Liver (tissue), 9 donors: ENCODE data around the gene SHC1. TPM values are rescaled to one million over a fixed set of nuclear protein-coding genes. Genes with fewer than 3 reads are reported as not detected.

Source experiments
- DNase-seq: peaks from one replicate; pipeline ENCODE4 v3.0.0-alpha.2; 2017; ENCODE audit warnings: low spot score
- H3K27ac ChIP-seq, 2 donors: one replicate each; pipeline ENCODE4 v1.7.0; 2013; ENCODE audit warnings: inconsistent platforms in 2 of 2, low read length in 2 of 2, control low read depth in 1 of 2, low read depth in 1 of 2, mild to moderate bottlenecking in 1 of 2
- H3K27me3 ChIP-seq, 4 donors: one replicate each; pipeline versions ENCODE4 v1.6.1 to v1.7.0; 2013; ENCODE audit warnings: low read length in 3 of 4, inconsistent platforms in 1 of 4, mild to moderate bottlenecking in 1 of 4, moderate library complexity in 1 of 4; ENCODE audit not compliant: control insufficient read depth in 4 of 4, insufficient read depth in 4 of 4
- H3K36me3 ChIP-seq, 4 donors: one replicate each; pipeline versions ENCODE4 v1.6.1 to v1.7.0; 2013; ENCODE audit warnings: low read length in 3 of 4, mild to moderate bottlenecking in 3 of 4, low read depth in 1 of 4, moderate library complexity in 1 of 4; ENCODE audit not compliant: control insufficient read depth in 4 of 4, insufficient read depth in 3 of 4
- H3K4me1 ChIP-seq, 4 donors: one replicate each; pipeline versions ENCODE4 v1.6.1 to v1.7.0; 2013; ENCODE audit warnings: low read length in 3 of 4, mild to moderate bottlenecking in 3 of 4, moderate library complexity in 1 of 4; ENCODE audit not compliant: control insufficient read depth in 4 of 4, insufficient read depth in 4 of 4
- H3K4me3 ChIP-seq, 3 donors: one replicate each; pipeline versions ENCODE4 v1.6.1 to v1.7.0; 2013; ENCODE audit warnings: low read length in 3 of 3, control low read depth in 1 of 3, low read depth in 1 of 3, mild to moderate bottlenecking in 1 of 3
- H3K9ac ChIP-seq, 2 donors: one replicate each; pipeline ENCODE4 v1.7.0; 2013; ENCODE audit warnings: low read length in 2 of 2, mild to moderate bottlenecking in 2 of 2, moderate library complexity in 2 of 2, control low read depth in 1 of 2, low read depth in 1 of 2
- H3K9me3 ChIP-seq, 4 donors: one replicate each; pipeline versions ENCODE4 v1.6.1 to v1.7.0; 2013; ENCODE audit warnings: low read length in 3 of 4; ENCODE audit not compliant: control insufficient read depth in 4 of 4
- EGR1 ChIP-seq, 2 donors: IDR thresholded peaks; 2 replicates each; pipeline ENCODE4 v1.6.1; 2016 to 2018; ENCODE audit warnings: antibody characterized with exemption in 2 of 2, low read depth in 2 of 2
- FOXA1 ChIP-seq: IDR thresholded peaks from 2 replicates; pipeline ENCODE4 v1.6.1; 2016; ENCODE audit warnings: antibody characterized with exemption
- FOXA2 ChIP-seq: IDR thresholded peaks from 2 replicates; pipeline ENCODE4 v1.6.1; 2016; ENCODE audit warnings: antibody characterized with exemption
- GABPA ChIP-seq, 2 donors: IDR thresholded peaks in 1 of 2; conservative IDR thresholded peaks in 1 of 2; 2 replicates each; pipeline ENCODE4 v1.6.1; 2016; ENCODE audit warnings: antibody characterized with exemption in 2 of 2, mild to moderate bottlenecking in 1 of 2, moderate library complexity in 1 of 2
- HNF4A ChIP-seq, 2 donors: conservative IDR thresholded peaks; 2 replicates each; pipeline ENCODE4 v1.6.1; 2016; ENCODE audit warnings: antibody characterized with exemption in 2 of 2, mild to moderate bottlenecking in 2 of 2
- HNF4G ChIP-seq: IDR thresholded peaks from 2 replicates; pipeline ENCODE4 v1.6.1; 2016; ENCODE audit warnings: antibody characterized with exemption
- JUND ChIP-seq, 2 donors: IDR thresholded peaks; 2 replicates each; pipeline ENCODE4 v1.6.1; 2016; ENCODE audit warnings: antibody characterized with exemption in 2 of 2
- NR2F2 ChIP-seq: IDR thresholded peaks from 2 replicates; pipeline ENCODE4 v1.6.1; 2016; ENCODE audit warnings: antibody characterized with exemption
- RXRA ChIP-seq, 2 donors: IDR thresholded peaks; 2 replicates each; pipeline ENCODE4 v1.6.1; 2017 to 2018; ENCODE audit warnings: antibody characterized with exemption in 2 of 2, mild to moderate bottlenecking in 1 of 2
- SP1 ChIP-seq: IDR thresholded peaks from 2 replicates; pipeline ENCODE4 v1.6.1; 2018; ENCODE audit warnings: antibody characterized with exemption, mild to moderate bottlenecking
- TAF1 ChIP-seq: conservative IDR thresholded peaks from 2 replicates; pipeline ENCODE4 v1.6.1; 2016; ENCODE audit warnings: antibody characterized with exemption, mild to moderate bottlenecking
- YY1 ChIP-seq: IDR thresholded peaks from 2 replicates; pipeline ENCODE4 v1.6.1; 2016; ENCODE audit warnings: antibody characterized with exemption, mild to moderate bottlenecking
- WGBS: extraction: QIAGEN DNeasy Blood & Tissue Kit; methylation state at CpG from one replicate; pipeline ENCODE4 v1.1.7; 2013; 5-methylcytosine and 5-hydroxymethylcytosine counted together
- polyA plus RNA-seq, 2 donors: library from polyadenylated mRNA; stranded (reverse) in 1 of 2; unstranded in 1 of 2; fragments of 200-250 nt in 1 of 2; fragments of >200 nt in 1 of 2; fragmentation: Nextera tagmentation in 1 of 2; extraction: Ambion mirVana in 1 of 2; gene quantifications; one replicate each; pipeline versions ENCODE4 v1.2.1 to v1.2.3, GENCODE V29; 2013 to 2015
- total RNA-seq, 2 donors: library from RNA; depleted of rRNA; stranded (reverse); fragments of >200 nt; gene quantifications; one replicate each; pipeline ENCODE4 v1.2.3, GENCODE V29; 2014
- TF ChIP-seq, protein P1 (sequence below): IDR thresholded peaks from 2 replicates; pipeline ENCODE4 v1.6.1; 2016; ENCODE audit warnings: antibody characterized with exemption
- TF ChIP-seq, protein P2 (sequence below): IDR thresholded peaks from 2 replicates; pipeline ENCODE4 v1.6.1; 2016; ENCODE audit warnings: antibody characterized with exemption, mild to moderate bottlenecking
- TF ChIP-seq, protein P3 (sequence below): fragments of 150-350 bp; IDR thresholded peaks from 2 replicates; pipeline ENCODE4 v1.5.1; 2017; ENCODE audit warnings: improper control_type of control experiment, low read depth, low read length; ENCODE audit not compliant: missing input control
- TF ChIP-seq, protein P4 (sequence below): IDR thresholded peaks from 2 replicates; pipeline ENCODE4 v1.6.1; 2016; ENCODE audit warnings: antibody characterized with exemption
- TF ChIP-seq, protein P5 (sequence below): IDR thresholded peaks from 2 replicates; pipeline ENCODE4 v1.6.1; 2016; ENCODE audit warnings: antibody characterized with exemption
- donor health status: healthy.
- donor health status: healthy.
- donor health status: healthy.
- donor health status: healthy.
- donor health status: healthy.

The SHC1 gene
- total and polyA plus RNA-seq, 4 donors: 27.2 to 65.5 (median 58.0) TPM

DNA sequence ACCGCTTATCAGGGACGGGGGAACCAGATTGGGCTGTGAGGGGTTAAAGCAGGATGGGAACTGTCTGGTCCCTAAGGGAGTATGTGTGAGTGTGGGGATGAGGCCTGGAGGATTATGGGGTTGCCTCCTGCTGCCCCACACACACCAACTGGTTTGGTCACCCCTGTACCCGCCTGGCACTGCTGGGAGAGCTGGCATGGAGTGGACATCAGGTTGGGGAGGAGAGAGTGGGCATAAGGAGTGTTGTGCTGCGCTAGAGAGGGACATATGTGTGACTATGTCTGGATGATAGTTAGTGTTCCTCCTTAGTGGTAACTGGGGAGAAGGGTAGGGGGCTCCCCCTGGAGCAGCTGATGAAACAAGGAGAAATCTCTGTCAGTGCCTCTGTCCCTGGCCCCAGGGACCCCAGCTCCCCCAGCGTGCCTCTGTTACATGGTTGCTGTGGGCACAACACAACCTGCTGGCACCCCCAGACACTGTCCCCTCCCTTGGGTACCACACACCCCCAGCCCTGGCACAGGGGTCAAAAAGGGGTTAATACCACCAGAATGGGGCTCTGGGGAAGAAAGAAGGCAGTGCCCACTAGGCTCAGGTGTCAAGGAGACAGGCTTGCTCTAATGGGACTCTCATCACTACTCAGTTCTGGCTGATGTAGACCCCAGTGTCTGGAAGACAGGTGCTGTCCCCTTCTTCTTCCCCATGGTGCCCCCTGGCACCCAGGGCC lies 34.0 kb upstream of the SHC1 start:
- Histone ChIP-seq H3K9ac (peak overlapping the region; percentile 48 to 70), H3K27me3 (no peaks in the 10 kb centered on the region), H3K9me3 (no peaks in the 10 kb centered on the region), H3K4me3 (peak overlapping the region; percentile 62 to 73 (median 68)), H3K27ac (peak overlapping the region; percentile 87 to 99), H3K4me1 (peaks cover 38 to 72% (median 58%) of the 10 kb centered on the region in 4 donors), H3K36me3 (no peaks in the 10 kb centered on the region)
- WGBS: 21% methylated on average over 5 of the region's 5 CpGs
- no peak for DNase-seq
- TF ChIP-seq GABPA (IDR thresholded peaks at IDR 0.05 in 1 of 2, conservative IDR thresholded peaks at IDR 0.05 in 1 of 2) (no peak), FOXA2 (no peak), HNF4G (no peak), HNF4A (conservative IDR thresholded peaks at IDR 0.05) (no peak), NR2F2 (no peak), EGR1 (IDR thresholded peaks at IDR 0.05; ENCODE audit: low read depth in 2 of 2) (no peak), FOXA1 (no peak), JUND (IDR thresholded peaks at IDR 0.05) (no peak), TAF1 (no peak)
- TF ChIP-seq, protein P1, sequence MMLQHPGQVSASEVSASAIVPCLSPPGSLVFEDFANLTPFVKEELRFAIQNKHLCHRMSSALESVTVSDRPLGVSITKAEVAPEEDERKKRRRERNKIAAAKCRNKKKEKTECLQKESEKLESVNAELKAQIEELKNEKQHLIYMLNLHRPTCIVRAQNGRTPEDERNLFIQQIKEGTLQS: no peak
- TF ChIP-seq, protein P2, sequence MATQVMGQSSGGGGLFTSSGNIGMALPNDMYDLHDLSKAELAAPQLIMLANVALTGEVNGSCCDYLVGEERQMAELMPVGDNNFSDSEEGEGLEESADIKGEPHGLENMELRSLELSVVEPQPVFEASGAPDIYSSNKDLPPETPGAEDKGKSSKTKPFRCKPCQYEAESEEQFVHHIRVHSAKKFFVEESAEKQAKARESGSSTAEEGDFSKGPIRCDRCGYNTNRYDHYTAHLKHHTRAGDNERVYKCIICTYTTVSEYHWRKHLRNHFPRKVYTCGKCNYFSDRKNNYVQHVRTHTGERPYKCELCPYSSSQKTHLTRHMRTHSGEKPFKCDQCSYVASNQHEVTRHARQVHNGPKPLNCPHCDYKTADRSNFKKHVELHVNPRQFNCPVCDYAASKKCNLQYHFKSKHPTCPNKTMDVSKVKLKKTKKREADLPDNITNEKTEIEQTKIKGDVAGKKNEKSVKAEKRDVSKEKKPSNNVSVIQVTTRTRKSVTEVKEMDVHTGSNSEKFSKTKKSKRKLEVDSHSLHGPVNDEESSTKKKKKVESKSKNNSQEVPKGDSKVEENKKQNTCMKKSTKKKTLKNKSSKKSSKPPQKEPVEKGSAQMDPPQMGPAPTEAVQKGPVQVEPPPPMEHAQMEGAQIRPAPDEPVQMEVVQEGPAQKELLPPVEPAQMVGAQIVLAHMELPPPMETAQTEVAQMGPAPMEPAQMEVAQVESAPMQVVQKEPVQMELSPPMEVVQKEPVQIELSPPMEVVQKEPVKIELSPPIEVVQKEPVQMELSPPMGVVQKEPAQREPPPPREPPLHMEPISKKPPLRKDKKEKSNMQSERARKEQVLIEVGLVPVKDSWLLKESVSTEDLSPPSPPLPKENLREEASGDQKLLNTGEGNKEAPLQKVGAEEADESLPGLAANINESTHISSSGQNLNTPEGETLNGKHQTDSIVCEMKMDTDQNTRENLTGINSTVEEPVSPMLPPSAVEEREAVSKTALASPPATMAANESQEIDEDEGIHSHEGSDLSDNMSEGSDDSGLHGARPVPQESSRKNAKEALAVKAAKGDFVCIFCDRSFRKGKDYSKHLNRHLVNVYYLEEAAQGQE: no peak
- TF ChIP-seq, protein P3, sequence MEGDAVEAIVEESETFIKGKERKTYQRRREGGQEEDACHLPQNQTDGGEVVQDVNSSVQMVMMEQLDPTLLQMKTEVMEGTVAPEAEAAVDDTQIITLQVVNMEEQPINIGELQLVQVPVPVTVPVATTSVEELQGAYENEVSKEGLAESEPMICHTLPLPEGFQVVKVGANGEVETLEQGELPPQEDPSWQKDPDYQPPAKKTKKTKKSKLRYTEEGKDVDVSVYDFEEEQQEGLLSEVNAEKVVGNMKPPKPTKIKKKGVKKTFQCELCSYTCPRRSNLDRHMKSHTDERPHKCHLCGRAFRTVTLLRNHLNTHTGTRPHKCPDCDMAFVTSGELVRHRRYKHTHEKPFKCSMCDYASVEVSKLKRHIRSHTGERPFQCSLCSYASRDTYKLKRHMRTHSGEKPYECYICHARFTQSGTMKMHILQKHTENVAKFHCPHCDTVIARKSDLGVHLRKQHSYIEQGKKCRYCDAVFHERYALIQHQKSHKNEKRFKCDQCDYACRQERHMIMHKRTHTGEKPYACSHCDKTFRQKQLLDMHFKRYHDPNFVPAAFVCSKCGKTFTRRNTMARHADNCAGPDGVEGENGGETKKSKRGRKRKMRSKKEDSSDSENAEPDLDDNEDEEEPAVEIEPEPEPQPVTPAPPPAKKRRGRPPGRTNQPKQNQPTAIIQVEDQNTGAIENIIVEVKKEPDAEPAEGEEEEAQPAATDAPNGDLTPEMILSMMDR: no peak
- TF ChIP-seq, protein P4, sequence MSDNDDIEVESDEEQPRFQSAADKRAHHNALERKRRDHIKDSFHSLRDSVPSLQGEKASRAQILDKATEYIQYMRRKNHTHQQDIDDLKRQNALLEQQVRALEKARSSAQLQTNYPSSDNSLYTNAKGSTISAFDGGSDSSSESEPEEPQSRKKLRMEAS: no peak

DNA sequence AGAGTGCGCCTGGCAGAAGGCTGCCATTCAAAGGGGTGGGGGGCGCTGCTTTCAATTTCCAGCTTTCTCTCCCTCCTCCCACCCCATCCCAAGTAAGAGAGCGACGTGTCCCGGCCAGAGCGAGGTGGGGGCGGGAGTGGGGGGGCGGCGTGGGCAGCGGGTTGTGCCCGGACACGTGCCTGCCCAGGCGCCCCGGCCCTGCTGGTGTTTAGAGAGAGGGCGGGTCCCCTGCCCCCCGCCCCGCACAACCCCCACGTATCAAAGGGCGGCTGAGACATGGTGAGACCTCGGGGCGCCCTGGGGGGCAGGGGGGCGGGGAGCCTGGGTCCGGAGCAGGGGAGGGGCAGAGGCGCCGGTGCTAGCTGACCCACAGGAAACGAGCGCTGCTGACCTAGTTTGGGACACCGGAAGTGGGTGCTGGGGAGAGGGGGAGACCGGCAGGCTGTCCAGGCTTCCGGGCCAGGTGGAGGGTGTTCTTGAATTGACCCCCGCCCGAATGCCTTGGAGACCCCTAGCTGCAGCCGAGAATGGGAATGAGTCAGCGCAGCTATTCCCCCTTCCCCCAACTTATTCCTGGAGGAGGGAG lies 33.3 kb upstream of the SHC1 start:
- no peak for DNase-seq

More for the DNA sequence above, 33.3 kb upstream of the SHC1 start:
- WGBS: under 1% methylated on average over 34 of the region's 34 CpGs
- Histone ChIP-seq H3K27me3 (no peaks in the 10 kb centered on the region), H3K36me3 (no peaks in the 10 kb centered on the region), H3K9ac (peak overlapping the region; percentile 89 to 96), H3K9me3 (no peaks in the 10 kb centered on the region), H3K27ac (peak overlapping the region; percentile 87 to 99), H3K4me1 (peaks cover 35 to 72% (median 59%) of the 10 kb centered on the region in 4 donors), H3K4me3 (peak overlapping the region; percentile 73 to 94 (median 91))
- TF ChIP-seq JUND (IDR thresholded peaks at IDR 0.05) (no peak), HNF4G (no peak), EGR1 (IDR thresholded peaks at IDR 0.05; ENCODE audit: low read depth in 2 of 2) (peak; percentile 66 to 77), NR2F2 (no peak), HNF4A (conservative IDR thresholded peaks at IDR 0.05) (peak; percentile 78), GABPA (IDR thresholded peaks at IDR 0.05 in 1 of 2, conservative IDR thresholded peaks at IDR 0.05 in 1 of 2) (peak; percentile 75 to 85), SP1 (peak; percentile 51), YY1 (no peak), RXRA (IDR thresholded peaks at IDR 0.05) (peak; percentile 26 to 38), FOXA2 (no peak)
- TF ChIP-seq, protein P2: no peak
- TF ChIP-seq, protein P5, sequence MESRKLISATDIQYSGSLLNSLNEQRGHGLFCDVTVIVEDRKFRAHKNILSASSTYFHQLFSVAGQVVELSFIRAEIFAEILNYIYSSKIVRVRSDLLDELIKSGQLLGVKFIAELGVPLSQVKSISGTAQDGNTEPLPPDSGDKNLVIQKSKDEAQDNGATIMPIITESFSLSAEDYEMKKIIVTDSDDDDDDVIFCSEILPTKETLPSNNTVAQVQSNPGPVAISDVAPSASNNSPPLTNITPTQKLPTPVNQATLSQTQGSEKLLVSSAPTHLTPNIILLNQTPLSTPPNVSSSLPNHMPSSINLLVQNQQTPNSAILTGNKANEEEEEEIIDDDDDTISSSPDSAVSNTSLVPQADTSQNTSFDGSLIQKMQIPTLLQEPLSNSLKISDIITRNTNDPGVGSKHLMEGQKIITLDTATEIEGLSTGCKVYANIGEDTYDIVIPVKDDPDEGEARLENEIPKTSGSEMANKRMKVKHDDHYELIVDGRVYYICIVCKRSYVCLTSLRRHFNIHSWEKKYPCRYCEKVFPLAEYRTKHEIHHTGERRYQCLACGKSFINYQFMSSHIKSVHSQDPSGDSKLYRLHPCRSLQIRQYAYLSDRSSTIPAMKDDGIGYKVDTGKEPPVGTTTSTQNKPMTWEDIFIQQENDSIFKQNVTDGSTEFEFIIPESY: peak; percentile 10
